Heart left ventricle (tissue), 16 donors: Measurements from ENCODE around the gene NCLN. TPM values are rescaled to one million over a fixed set of nuclear protein-coding genes. Genes with fewer than 3 reads are reported as not detected.

Experiments used
- ATAC-seq, 4 donors: fragments of 200-7000 bp; cut with Tn5 transposase; one replicate each; pipeline ENCODE4 v1.9.1; 2020 to 2022; ENCODE audit warnings: moderate library complexity in 4 of 4, mild to moderate bottlenecking in 3 of 4, moderate number of reproducible peaks in 1 of 4
- DNase-seq, 5 donors: peaks; one replicate each; pipeline ENCODE4 v3.0.0-alpha.2; 2020
- H3K27ac ChIP-seq, 12 donors: fragments of 200-600 bp; sonication (generic) in 4 of 12; one replicate each; pipeline versions ENCODE4 v1.5.0 to v1.8.0; 2016 to 2022; ENCODE audit warnings: mild to moderate bottlenecking in 2 of 12
- H3K27me3 ChIP-seq, 9 donors: fragments of 200-600 bp; sonication (generic) in 2 of 9; one replicate each; pipeline versions ENCODE4 v1.5.1 to v1.8.0; 2016 to 2022; ENCODE audit warnings: mild to moderate bottlenecking in 3 of 9
- H3K36me3 ChIP-seq, 9 donors: fragments of 200-600 bp; sonication (generic) in 2 of 9; one replicate each; pipeline versions ENCODE4 v1.5.0 to v1.8.0; 2018 to 2022; ENCODE audit warnings: mild to moderate bottlenecking in 2 of 9
- H3K4me1 ChIP-seq, 12 donors: fragments of 200-600 bp; sonication (generic) in 4 of 12; one replicate each; pipeline versions ENCODE4 v1.5.0 to v1.8.0; 2016 to 2022; ENCODE audit warnings: mild to moderate bottlenecking in 3 of 12
- H3K4me3 ChIP-seq, 12 donors: fragments of 200-600 bp; sonication (generic) in 4 of 12; one replicate each; pipeline versions ENCODE4 v1.5.0 to v1.8.0; 2017 to 2022; ENCODE audit warnings: mild to moderate bottlenecking in 9 of 12, moderate library complexity in 4 of 12
- H3K9me3 ChIP-seq, 12 donors: fragments of 200-600 bp; sonication (generic) in 4 of 12; one replicate each; pipeline versions ENCODE4 v1.5.0 to v1.8.0; 2016 to 2022; ENCODE audit warnings: mild to moderate bottlenecking in 1 of 12
- CTCF ChIP-seq, 12 donors: fragments of 200-600 bp; sonication (generic) in 4 of 12; IDR thresholded peaks; one replicate each; pipeline versions ENCODE4 v1.5.0 to v1.8.0; 2018 to 2022; ENCODE audit warnings: antibody characterized with exemption in 12 of 12, mild to moderate bottlenecking in 5 of 12
- POLR2A ChIP-seq, 2 donors: fragments of 450-650 bp; IDR thresholded peaks; one replicate each; pipeline ENCODE4 v1.6.1; 2017; ENCODE audit warnings: antibody characterized with exemption in 2 of 2, mild to moderate bottlenecking in 2 of 2, moderate library complexity in 2 of 2
- WGBS, 4 donors: extraction: QIAGEN DNeasy Blood & Tissue Kit in 2 of 4; methylation state at CpG; one replicate each; pipeline versions ENCODE4 v1.1.5 to v1.1.7; 2013 to 2018; 5-methylcytosine and 5-hydroxymethylcytosine counted together
- intact Hi-C, 10 donors: fragments of 100-400 bp; cut with DNase I; formaldehyde crosslinking; loops; one replicate each; pipeline versions ENCODE4 v1.11.1 to v1.14.2; 2022
- polyA plus RNA-seq, 2 donors: library from polyadenylated mRNA; stranded (reverse); fragments of 200-250 nt; gene quantifications; one replicate each; pipeline ENCODE4 v1.2.3, GENCODE V29; 2013
- total RNA-seq, 9 donors: library from RNA; depleted of rRNA in 2 of 9; stranded (reverse); fragments of >200 nt in 2 of 9; fragmentation: NEBNext Ultra II Directional in 3 of 9; extraction: Animal tissue kit (Norgen Biotek cat#: 25700) in 3 of 9; gene quantifications; one replicate each; pipeline versions ENCODE4 v1.1.0 to v1.2.4, GENCODE V29; 2016 to 2023
- donor health status: ischemic (EF 13 %, LVEDD 7.1; RV severe dilation, severe dysfunction).
- donor health status: healthy with polysubstance abuse.
- donor health status: DM: no; HTN: yes; CAD: no.
- donor health status: DM: no; HTN: no; CAD: no.
- donor health status: ischemic (EF 25% LVEDD 6.9; RV normal size, moderate dysfunction).
- donor health status: ischemic (EF 25% LVEDD 5.7; RV mildly dilated, moderate dysfunction).
- donor health status: healthy.
- donor health status: DM: yes; HTN: yes; CAD: no.
- donor health status: ischemic (EF 35%, LVEDD 5.7; RV mildly dilated, moderate dysfunction).
- donor health status: nonischemic (EF 11% LVEDD 7.7; RV severe dilation, severe dysfunction).
- donor health status: DM: yes; HTN: yes; CAD: no.
- donor health status: PGD.
- donor health status: ischemic (EF 29% LVEDD 5.4; RV normal size, mild dysfunction).
- donor health status: nonischemic (EF 23%, LVEDD 6.1; RV moderate dilation, normal function).

The NCLN gene
- total and polyA plus RNA-seq, 11 donors: 16.7 to 67.5 (median 26.4) TPM

GRCh38 chr19:3249408-3249807, 63.7 kb downstream of the NCLN start:
- ATAC-seq (no peak), DNase-seq (no peak)
- no peaks in the 10 kb centered on the region for H3K36me3 ChIP-seq
- peaks cover 0 to 17% (median 0%) of the 10 kb centered on the region in 9 donors for H3K27me3 ChIP-seq
- WGBS, 4 donors: 80 to 84% (median 82%) methylated on average over 10 of the region's 10 CpGs
- peaks cover 0 to 12% (median 0%) of the 10 kb centered on the region in 12 donors for H3K9me3 ChIP-seq
- intact Hi-C loops: no loop called here
- no peak overlapping the region for H3K27ac ChIP-seq
- no peak overlapping the region for H3K4me3 ChIP-seq
- no peaks in the 10 kb centered on the region for H3K4me1 ChIP-seq
- TF ChIP-seq CTCF (IDR thresholded peaks at IDR 0.05): no peak
- no peak for TF ChIP-seq POLR2A (IDR thresholded peaks at IDR 0.05)

GRCh38 chr19:3250675-3251074, 64.9 kb downstream of the NCLN start:
- peak in 1 of 4 donors; percentile 46 for ATAC-seq
- H3K36me3 ChIP-seq: no peaks in the 10 kb centered on the region
- H3K27ac ChIP-seq: no peak overlapping the region
- peaks cover 0 to 17% (median 0%) of the 10 kb centered on the region in 9 donors for H3K27me3 ChIP-seq
- TF ChIP-seq CTCF (IDR thresholded peaks at IDR 0.05) (peak in 10 of 12 donors; percentile 14 to 56 (median 46)), POLR2A (IDR thresholded peaks at IDR 0.05) (no peak)
- H3K9me3 ChIP-seq: peaks cover 0 to 12% (median 0%) of the 10 kb centered on the region in 12 donors
- intact Hi-C loops: no loop called here
- no peaks in the 10 kb centered on the region for H3K4me1 ChIP-seq
- DNase-seq: no peak
- no peak overlapping the region for H3K4me3 ChIP-seq
- WGBS, 4 donors: 62 to 78% (median 75%) methylated on average over 6 to 7 of the region's 7 CpGs

GRCh38 chr19:3251229-3251628, 65.5 kb downstream of the NCLN start:
- intact Hi-C loops: no loop called here
- DNase-seq (no peak), ATAC-seq (no peak)
- H3K27ac ChIP-seq: no peak overlapping the region
- H3K4me1 ChIP-seq: no peaks in the 10 kb centered on the region
- peaks cover 0 to 17% (median 0%) of the 10 kb centered on the region in 9 donors for H3K27me3 ChIP-seq
- peaks cover 0 to 12% (median 0%) of the 10 kb centered on the region in 12 donors for H3K9me3 ChIP-seq
- WGBS, 4 donors: 71 to 78% (median 75%) methylated on average over 8 of the region's 8 CpGs
- no peak for TF ChIP-seq POLR2A (IDR thresholded peaks at IDR 0.05)
- TF ChIP-seq CTCF (IDR thresholded peaks at IDR 0.05): no peak
- H3K4me3 ChIP-seq: no peak overlapping the region
- no peaks in the 10 kb centered on the region for H3K36me3 ChIP-seq

- no peak for DNase-seq
- Histone ChIP-seq H3K9me3 (peaks cover 0 to 12% (median 0%) of the 10 kb centered on the region in 12 donors), H3K36me3 (no peaks in the 10 kb centered on the region), H3K4me3 (no peak overlapping the region), H3K27me3 (peaks cover 0 to 17% (median 0%) of the 10 kb centered on the region in 9 donors), H3K4me1 (no peaks in the 10 kb centered on the region), H3K27ac (no peak overlapping the region)
- no peak for ATAC-seq
- TF ChIP-seq POLR2A (IDR thresholded peaks at IDR 0.05): no peak
- TF ChIP-seq CTCF (IDR thresholded peaks at IDR 0.05): no peak
- 87 to 98% (median 89%) methylated on average over 2 of the region's 2 CpGs for WGBS, 4 donors
- intact Hi-C loops: no loop called here
Observed at GRCh38 chr19:3252650-3253049, 66.9 kb downstream of the NCLN start.
